Trophoblast cell (in vitro differentiated cells and primary cell): ENCODE data around the gene VAT1L.

Experiments
- DNase-seq, 2 donors: peaks; one replicate each; pipeline ENCODE4 v3.0.0-alpha.2; 2016
- H2AFZ ChIP-seq: 2 replicates; pipeline ENCODE4 v1.6.1; 2013; ENCODE audit warnings: low read length, moderate library complexity, mild to moderate bottlenecking; ENCODE audit not compliant: insufficient read depth, poor library complexity
- H2AK5ac ChIP-seq: 2 replicates; pipeline ENCODE4 v1.6.1; 2013; ENCODE audit warnings: mild to moderate bottlenecking, low read length
- H2BK120ac ChIP-seq: 2 replicates; pipeline ENCODE4 v1.6.1; 2013; ENCODE audit warnings: low read length, mild to moderate bottlenecking, moderate library complexity; ENCODE audit not compliant: insufficient read depth, poor library complexity
- H2BK12ac ChIP-seq: 2 replicates; pipeline ENCODE4 v1.6.1; 2013; ENCODE audit warnings: mild to moderate bottlenecking, low read length, moderate library complexity
- H2BK5ac ChIP-seq: 2 replicates; pipeline ENCODE4 v1.6.1; 2013; ENCODE audit warnings: low read length, low read depth, moderate library complexity, mild to moderate bottlenecking; ENCODE audit not compliant: poor library complexity
- H3K14ac ChIP-seq: 2 replicates; pipeline ENCODE4 v1.6.1; 2013; ENCODE audit warnings: mild to moderate bottlenecking, low read length
- H3K18ac ChIP-seq: 2 replicates; pipeline ENCODE4 v1.6.1; 2013; ENCODE audit warnings: mild to moderate bottlenecking, low read length
- H3K23ac ChIP-seq: 2 replicates; pipeline ENCODE4 v1.6.1; 2013; ENCODE audit warnings: low read length
- H3K27ac ChIP-seq: 2 replicates; pipeline ENCODE4 v1.5.1; 2013; ENCODE audit warnings: low read depth, mild to moderate bottlenecking, inconsistent platforms, low read length, moderate library complexity
- H3K27me3 ChIP-seq: 2 replicates; pipeline ENCODE4 v1.6.1; 2013; ENCODE audit warnings: inconsistent platforms, mild to moderate bottlenecking, low read length, moderate library complexity; ENCODE audit not compliant: insufficient read depth
- H3K36me3 ChIP-seq, 2 experiments: 1 replicate in 1 of 2; 2 replicates in 1 of 2; pipeline ENCODE4 v1.6.1; 2013; ENCODE audit warnings: low read length in 2 of 2, mild to moderate bottlenecking in 2 of 2, moderate library complexity in 1 of 2; ENCODE audit not compliant: insufficient read depth in 2 of 2, control insufficient read depth in 1 of 2
- H3K4ac ChIP-seq: 2 replicates; pipeline ENCODE4 v1.6.1; 2013; ENCODE audit warnings: low read depth, mild to moderate bottlenecking, low read length, moderate library complexity
- H3K4me1 ChIP-seq, 2 experiments: 1 replicate in 1 of 2; 2 replicates in 1 of 2; pipeline ENCODE4 v1.6.1; 2013; ENCODE audit warnings: low read length in 2 of 2, mild to moderate bottlenecking in 2 of 2, moderate library complexity in 1 of 2; ENCODE audit not compliant: insufficient read depth in 2 of 2, control insufficient read depth in 1 of 2
- H3K4me2 ChIP-seq: 2 replicates; pipeline ENCODE4 v1.6.1; 2013; ENCODE audit warnings: inconsistent platforms, mild to moderate bottlenecking, low read length, moderate library complexity
- H3K4me3 ChIP-seq: 2 replicates; pipeline ENCODE4 v1.5.1; 2013; ENCODE audit warnings: mild to moderate bottlenecking, low read depth, low read length, inconsistent platforms
- H3K79me1 ChIP-seq: one replicate; pipeline ENCODE4 v1.6.1; 2013; ENCODE audit warnings: low read length
- H3K79me2 ChIP-seq: 2 replicates; pipeline ENCODE4 v1.6.1; 2013; ENCODE audit warnings: low read length, mild to moderate bottlenecking; ENCODE audit not compliant: control insufficient read depth, insufficient read depth, poor library complexity
- H3K9ac ChIP-seq: 2 replicates; pipeline ENCODE4 v1.6.1; 2013; ENCODE audit warnings: mild to moderate bottlenecking, low read length
- H3K9me3 ChIP-seq: 2 replicates; pipeline ENCODE4 v1.6.1; 2013; ENCODE audit warnings: low read depth, mild to moderate bottlenecking, control low read depth, inconsistent platforms, low read length; ENCODE audit not compliant: insufficient read depth
- H4K12ac ChIP-seq: 2 replicates; pipeline ENCODE4 v1.6.1; 2013; ENCODE audit warnings: low read depth, mild to moderate bottlenecking, low read length, moderate library complexity
- H4K8ac ChIP-seq: 2 replicates; pipeline ENCODE4 v1.6.1; 2013; ENCODE audit warnings: low read depth, mild to moderate bottlenecking, low read length, moderate library complexity
- H4K91ac ChIP-seq: one replicate; pipeline ENCODE4 v1.6.1; 2013; ENCODE audit warnings: low read depth, mild to moderate bottlenecking, low read length, moderate library complexity
- WGBS: extraction: QIAGEN DNeasy Blood & Tissue Kit; methylation state at CpG from one replicate; pipeline ENCODE4 v1.1.7; 2013; ENCODE audit warnings: missing lambda C conversion rate; ENCODE audit not compliant: insufficient read length, insufficient coverage; ENCODE audit errors: extremely low coverage; 5-methylcytosine and 5-hydroxymethylcytosine counted together

VAT1L gene

GRCh38 chr16:77939968-77940367 lies 151.6 kb downstream of the VAT1L start:
- no peak overlapping the region for H2BK120ac ChIP-seq
- H4K12ac ChIP-seq = no peak overlapping the region
- H3K4me2 ChIP-seq = no peak overlapping the region
- H4K8ac ChIP-seq = no peak overlapping the region
- H3K4me1 ChIP-seq = peaks cover 2% of the 10 kb centered on the region in 2 experiments
- no peak overlapping the region for H3K4ac ChIP-seq
- no peak overlapping the region for H3K14ac ChIP-seq
- no peak overlapping the region for H3K18ac ChIP-seq
- no peaks in the 10 kb centered on the region for H3K27me3 ChIP-seq
- H2BK5ac ChIP-seq = no peak overlapping the region
- H3K27ac ChIP-seq = no peak overlapping the region
- H2AK5ac ChIP-seq = no peak overlapping the region
- no peak overlapping the region for H3K4me3 ChIP-seq
- peaks cover 4% of the 10 kb centered on the region for H3K9me3 ChIP-seq
- no CpG with 5 or more reads among the region's 1 CpG for WGBS
- H3K36me3 ChIP-seq = no peaks in the 10 kb centered on the region
- DNase-seq = no peak
- H3K79me2 ChIP-seq = no peaks in the 10 kb centered on the region
- no peak overlapping the region for H3K23ac ChIP-seq
- no peak overlapping the region for H2BK12ac ChIP-seq
- H3K79me1 ChIP-seq = no peaks in the 10 kb centered on the region
- H3K9ac ChIP-seq = no peak overlapping the region
- no peak overlapping the region for H2AFZ ChIP-seq
- no peak overlapping the region for H4K91ac ChIP-seq

DNA sequence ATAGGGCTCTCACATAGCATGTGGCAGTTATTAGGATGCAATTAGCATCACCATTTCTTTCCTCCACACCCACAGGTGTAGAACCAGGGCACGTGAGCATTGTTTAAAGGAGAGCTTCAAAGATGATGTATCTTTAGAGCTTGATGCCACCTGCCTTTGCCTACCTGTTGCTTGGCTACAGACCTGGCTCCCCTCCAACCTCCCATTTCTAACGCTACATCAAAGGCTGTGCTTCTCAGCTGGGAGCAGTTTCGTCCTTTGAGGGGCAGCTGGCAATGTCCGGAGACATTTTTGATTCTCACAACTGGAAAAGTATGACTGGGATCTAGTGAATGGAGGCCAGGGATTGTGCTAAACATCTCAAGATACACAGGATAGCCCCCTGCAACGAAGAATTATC lies 155.4 kb downstream of the VAT1L start:
- H2BK5ac ChIP-seq = no peak overlapping the region

GRCh38 chr16:77944631-77945030 lies 156.3 kb downstream of the VAT1L start:
- Histone ChIP-seq H3K4me1 (peaks cover 0 to 5% of the 10 kb centered on the region in 2 experiments), H2BK120ac (no peak overlapping the region), H3K23ac (no peak overlapping the region), H3K27me3 (no peaks in the 10 kb centered on the region), H2BK12ac (no peak overlapping the region), H3K4ac (no peak overlapping the region), H3K4me2 (no peak overlapping the region), H4K12ac (no peak overlapping the region), H3K36me3 (no peaks in the 10 kb centered on the region), H3K18ac (no peak overlapping the region), H3K9me3 (peaks cover 1% of the 10 kb centered on the region), H3K4me3 (no peak overlapping the region), H2BK5ac (no peak overlapping the region), H2AK5ac (no peak overlapping the region), H3K27ac (no peak overlapping the region), H3K79me2 (no peaks in the 10 kb centered on the region), H3K9ac (no peak overlapping the region), H4K8ac (no peak overlapping the region), H4K91ac (no peak overlapping the region), H3K14ac (no peak overlapping the region), H3K79me1 (no peaks in the 10 kb centered on the region), H2AFZ (no peak overlapping the region)
- no CpG with 5 or more reads among the region's 2 CpGs for WGBS
- DNase-seq = no peak

More for the DNA sequence above, 155.4 kb downstream of the VAT1L start:
- Histone ChIP-seq H3K79me2 (no peaks in the 10 kb centered on the region), H3K9me3 (peaks cover 1% of the 10 kb centered on the region), H3K4me2 (no peak overlapping the region), H3K36me3 (no peaks in the 10 kb centered on the region), H3K18ac (no peak overlapping the region), H2AK5ac (no peak overlapping the region), H2AFZ (no peak overlapping the region), H3K79me1 (no peaks in the 10 kb centered on the region), H3K4me3 (no peak overlapping the region), H3K4ac (no peak overlapping the region), H3K27ac (no peak overlapping the region), H4K8ac (no peak overlapping the region), H3K14ac (no peak overlapping the region), H3K4me1 (peaks cover 0 to 3% of the 10 kb centered on the region in 2 experiments), H4K12ac (no peak overlapping the region), H2BK12ac (no peak overlapping the region), H2BK120ac (no peak overlapping the region), H3K9ac (no peak overlapping the region), H4K91ac (no peak overlapping the region), H3K27me3 (no peaks in the 10 kb centered on the region), H3K23ac (no peak overlapping the region)
- no peak for DNase-seq
- WGBS = no CpG with 5 or more reads among the region's 5 CpGs

DNA sequence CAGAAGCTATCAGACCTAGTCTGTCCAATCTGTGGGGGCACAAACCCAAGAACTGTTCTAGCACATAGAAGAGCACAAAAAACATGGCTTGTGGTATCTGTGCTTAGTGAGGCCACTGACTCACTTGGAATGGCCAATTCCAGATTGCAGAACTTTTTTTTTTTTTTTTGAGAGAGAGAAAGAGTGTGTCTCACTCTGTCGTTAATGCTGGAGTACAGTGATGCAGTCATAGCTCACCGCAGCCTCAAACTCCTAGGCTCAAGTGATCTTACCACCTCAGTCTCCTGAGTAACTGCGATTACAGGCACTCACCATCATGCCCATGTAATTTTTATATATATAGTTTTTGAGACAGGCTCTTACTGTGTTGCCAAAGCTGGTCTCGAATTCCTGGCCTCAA lies 156.8 kb downstream of the VAT1L start:
- Histone ChIP-seq H3K9ac (no peak overlapping the region), H4K91ac (no peak overlapping the region), H3K79me1 (no peaks in the 10 kb centered on the region), H2BK5ac (no peak overlapping the region), H2AFZ (no peak overlapping the region), H3K23ac (no peak overlapping the region), H2AK5ac (no peak overlapping the region), H3K4me3 (no peak overlapping the region), H3K27me3 (no peaks in the 10 kb centered on the region), H3K9me3 (peaks cover 1% of the 10 kb centered on the region), H3K36me3 (no peaks in the 10 kb centered on the region), H3K4me1 (peaks cover 0 to 5% of the 10 kb centered on the region in 2 experiments), H3K14ac (no peak overlapping the region), H4K12ac (no peak overlapping the region), H2BK120ac (no peak overlapping the region), H2BK12ac (no peak overlapping the region), H3K4ac (no peak overlapping the region), H3K4me2 (no peak overlapping the region), H3K18ac (no peak overlapping the region), H4K8ac (no peak overlapping the region), H3K27ac (no peak overlapping the region), H3K79me2 (no peaks in the 10 kb centered on the region)
- WGBS = no CpG with 5 or more reads among the region's 4 CpGs
- DNase-seq = no peak
